ENCODE measurements around the gene RSBN1L.

Gene RSBN1L

DNA sequence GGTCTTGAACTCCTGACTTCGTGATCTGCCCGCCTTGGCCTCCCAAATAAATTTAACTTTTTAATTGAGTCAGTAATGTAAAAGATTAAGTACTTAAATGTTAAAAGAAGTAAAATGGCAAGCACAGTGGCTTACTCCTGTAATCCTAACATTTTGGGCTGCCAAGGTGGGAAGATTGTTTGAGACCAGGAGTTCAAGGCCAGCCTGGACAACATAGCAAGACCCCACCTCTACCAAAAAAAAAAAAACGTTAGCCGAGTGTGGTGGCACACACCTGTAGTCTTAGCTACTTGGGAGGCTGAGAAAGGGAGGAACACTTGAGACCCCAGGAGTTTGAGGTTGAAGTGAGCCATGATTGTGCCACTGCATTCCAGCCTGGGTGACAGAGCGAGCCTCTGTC is 128.4 kb downstream of the RSBN1L start:
- TF ChIP-seq, protein P1, sequence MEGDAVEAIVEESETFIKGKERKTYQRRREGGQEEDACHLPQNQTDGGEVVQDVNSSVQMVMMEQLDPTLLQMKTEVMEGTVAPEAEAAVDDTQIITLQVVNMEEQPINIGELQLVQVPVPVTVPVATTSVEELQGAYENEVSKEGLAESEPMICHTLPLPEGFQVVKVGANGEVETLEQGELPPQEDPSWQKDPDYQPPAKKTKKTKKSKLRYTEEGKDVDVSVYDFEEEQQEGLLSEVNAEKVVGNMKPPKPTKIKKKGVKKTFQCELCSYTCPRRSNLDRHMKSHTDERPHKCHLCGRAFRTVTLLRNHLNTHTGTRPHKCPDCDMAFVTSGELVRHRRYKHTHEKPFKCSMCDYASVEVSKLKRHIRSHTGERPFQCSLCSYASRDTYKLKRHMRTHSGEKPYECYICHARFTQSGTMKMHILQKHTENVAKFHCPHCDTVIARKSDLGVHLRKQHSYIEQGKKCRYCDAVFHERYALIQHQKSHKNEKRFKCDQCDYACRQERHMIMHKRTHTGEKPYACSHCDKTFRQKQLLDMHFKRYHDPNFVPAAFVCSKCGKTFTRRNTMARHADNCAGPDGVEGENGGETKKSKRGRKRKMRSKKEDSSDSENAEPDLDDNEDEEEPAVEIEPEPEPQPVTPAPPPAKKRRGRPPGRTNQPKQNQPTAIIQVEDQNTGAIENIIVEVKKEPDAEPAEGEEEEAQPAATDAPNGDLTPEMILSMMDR (IDR thresholded peaks at IDR 0.05), result no peak

DNA sequence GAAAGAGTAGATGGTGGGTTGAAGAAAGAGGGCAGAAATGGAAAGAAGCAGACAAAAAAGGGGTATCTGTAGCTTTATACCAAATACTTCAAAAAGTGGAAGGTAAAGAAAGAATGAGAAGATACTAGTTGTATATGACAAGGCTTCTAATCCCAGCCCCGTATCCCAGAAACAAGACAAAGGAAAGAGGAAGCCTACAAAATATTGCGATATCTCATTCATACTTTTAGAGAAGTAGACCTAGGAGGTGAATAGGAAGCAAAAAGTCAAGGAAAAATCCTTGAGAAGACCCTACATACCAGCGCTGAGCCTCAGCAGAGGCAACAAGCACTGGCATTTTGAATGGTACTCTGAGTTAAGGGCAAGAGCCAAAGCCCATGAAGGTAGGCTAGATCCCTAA is 128.9 kb downstream of the RSBN1L start:
- TF ChIP-seq, protein P1 (IDR thresholded peaks at IDR 0.05), result no peak

DNA sequence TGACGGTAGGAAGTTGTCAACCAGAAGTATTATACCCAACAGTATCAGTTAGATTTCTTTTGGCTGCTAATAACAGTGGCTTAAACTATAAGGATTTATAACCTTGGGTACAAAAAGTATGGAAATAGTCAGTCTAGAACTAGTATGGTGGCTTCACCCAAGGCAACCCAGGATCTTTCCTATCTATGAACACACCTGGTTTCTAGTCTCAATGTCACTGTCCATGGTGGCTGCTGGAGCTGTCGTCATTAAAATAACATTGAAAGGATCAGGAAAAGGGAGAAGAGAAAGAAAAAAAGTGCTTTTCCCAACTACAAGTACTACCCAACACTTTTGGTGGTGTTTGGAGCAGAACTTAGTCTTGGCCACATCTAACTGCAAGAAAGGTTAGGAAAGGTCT is 130.0 kb downstream of the RSBN1L start:
- TF ChIP-seq, protein P1 (IDR thresholded peaks at IDR 0.05), result no peak

DNA sequence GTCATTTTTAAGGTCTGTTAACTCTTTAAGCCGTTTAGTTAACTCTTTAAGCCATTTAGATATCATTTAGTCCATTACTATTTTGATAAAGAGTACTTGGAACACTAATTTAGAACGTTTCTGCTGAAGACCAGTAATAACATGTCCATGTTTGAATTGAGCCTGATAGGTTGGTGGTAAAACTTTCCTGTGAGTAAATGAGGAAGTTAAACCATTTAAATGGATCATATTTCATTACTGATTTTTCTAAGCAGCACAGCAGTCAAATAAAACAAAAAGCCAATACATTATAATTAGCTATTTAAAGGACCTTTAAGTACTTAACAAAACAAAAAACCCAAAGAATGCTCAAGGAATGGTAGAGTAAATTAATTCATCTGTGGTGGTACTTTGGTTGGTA is 131.7 kb downstream of the RSBN1L start:
- TF ChIP-seq, protein P1 (IDR thresholded peaks at IDR 0.05), result no peak

DNA sequence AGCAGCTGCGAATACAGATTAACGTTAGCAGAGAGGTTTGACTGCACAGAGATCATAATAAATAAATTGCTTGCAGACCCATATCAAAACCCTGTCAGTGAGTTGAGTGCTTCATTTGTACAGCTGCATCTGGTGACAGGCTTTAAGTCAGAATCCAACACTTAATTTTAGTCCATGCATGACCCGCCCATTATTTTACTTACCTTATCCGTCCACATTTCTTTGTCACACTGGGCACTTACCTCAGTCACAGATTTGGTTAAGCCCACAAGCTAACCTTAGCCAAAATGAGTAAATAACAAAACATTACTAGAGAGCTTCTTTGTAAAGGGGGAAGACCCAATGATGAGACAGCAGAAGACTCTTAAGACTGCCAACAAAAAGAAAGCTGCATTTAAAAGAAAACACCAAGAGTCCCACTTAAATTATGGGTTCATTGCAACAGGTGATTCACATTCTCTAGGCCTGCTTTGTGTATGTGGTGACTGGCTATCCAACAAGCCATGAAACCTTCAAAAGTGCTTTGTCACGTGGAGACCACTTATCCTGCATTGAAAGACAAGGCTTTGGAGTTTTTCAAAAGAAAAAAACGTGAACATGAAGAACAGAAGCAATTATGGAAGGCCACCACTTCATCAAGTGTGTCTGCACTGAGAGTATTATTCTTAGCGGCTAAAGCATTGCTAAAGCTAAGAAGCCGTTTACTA is 134.5 kb downstream of the RSBN1L start:
- TF ChIP-seq, protein P1 (IDR thresholded peaks at IDR 0.05), result no peak

DNA sequence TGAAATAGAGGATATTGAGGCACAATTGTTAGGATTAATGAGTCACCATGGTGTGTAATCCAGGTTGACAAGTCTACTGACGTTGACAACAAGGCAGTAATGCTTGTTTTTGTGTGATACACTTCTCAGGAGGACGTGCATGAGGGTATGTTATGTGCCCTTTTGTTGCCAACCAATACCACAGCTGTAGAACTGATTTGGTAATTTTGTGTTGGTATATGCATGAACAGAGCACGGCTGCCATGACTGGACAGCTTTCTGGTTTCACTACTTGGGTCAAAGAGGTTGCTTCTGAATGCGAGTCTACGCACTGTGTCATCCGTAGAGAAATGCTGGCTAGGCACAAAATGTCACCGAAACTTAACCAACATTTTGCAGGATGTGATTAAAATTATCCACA is 135.2 kb downstream of the RSBN1L start:
- TF ChIP-seq, protein P1 (IDR thresholded peaks at IDR 0.05), result no peak

DNA sequence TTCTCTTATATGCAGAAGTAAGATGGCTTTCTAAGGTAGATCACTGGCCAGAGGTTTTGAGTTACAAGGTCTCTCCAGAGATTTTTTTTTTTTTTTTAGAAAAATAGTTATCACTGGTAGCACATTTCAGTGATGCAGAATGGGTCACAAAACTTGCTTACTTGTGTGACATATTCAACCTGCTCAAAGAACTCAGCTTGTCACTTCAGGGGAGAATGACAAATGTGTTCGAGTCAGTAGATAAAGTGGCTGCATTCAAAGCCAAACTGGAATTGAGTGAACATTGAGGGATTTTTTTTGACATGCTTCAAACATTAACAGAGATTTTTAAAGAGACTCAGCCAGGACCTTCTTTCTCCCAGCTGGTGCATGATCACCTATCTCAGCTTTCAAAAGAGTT is 135.7 kb downstream of the RSBN1L start:
- TF ChIP-seq, protein P1 (IDR thresholded peaks at IDR 0.05), result no peak
